ENCODE measurements around the gene HECTD4.
"Not testable (repeated sequence)": the region's sequence is repeated elsewhere in the genome, so short reads cannot be mapped to it uniquely, and the experiment has no call there.

The HECTD4 gene

GRCh38 chr12:112239020-112239419 lies 143.2 kb downstream of the HECTD4 start:
- Histone ChIP-seq H3K4me3 (ENCODE audit: low read length in 2 of 2) (no peak overlapping the region), H3K27me3 (ENCODE audit: control insufficient read depth in 1 of 2, insufficient read depth in 2 of 2, low read length in 2 of 2) (no peaks in the 10 kb centered on the region), H3K36me3 (ENCODE audit: control insufficient read depth in 2 of 2, insufficient read depth in 2 of 2, low read length in 2 of 2) (peaks cover 42 to 54% of the 10 kb centered on the region in 2 donors), H3K27ac (ENCODE audit: low read length) (no peak overlapping the region), H3K9me3 (ENCODE audit: control insufficient read depth in 2 of 2, low read length in 2 of 2) (no peaks in the 10 kb centered on the region), H3K4me1 (ENCODE audit: control insufficient read depth, insufficient read depth, low read length) (no peaks in the 10 kb centered on the region), H3K9ac (ENCODE audit: low read length in 2 of 2) (no peak overlapping the region)

DNA sequence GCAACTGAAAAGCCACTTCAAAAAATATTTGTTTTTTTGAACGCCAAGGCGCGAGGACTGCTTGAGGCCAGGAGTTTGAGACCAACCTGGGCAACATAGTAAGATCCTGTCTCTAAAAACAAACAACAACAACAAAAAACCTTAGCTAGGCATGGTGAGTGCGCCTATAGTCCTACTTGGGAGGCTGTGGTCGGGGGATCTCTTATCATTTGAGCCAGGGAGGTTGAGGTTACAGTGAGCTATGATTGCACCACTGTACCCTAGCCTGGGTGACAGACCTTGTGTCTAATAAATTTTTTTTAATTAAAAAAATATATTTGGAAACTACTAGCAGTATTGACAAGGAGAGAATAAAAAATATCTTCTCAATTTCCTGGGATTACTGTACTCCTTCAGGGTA lies 143.8 kb downstream of the HECTD4 start:
- Histone ChIP-seq H3K27ac (ENCODE audit: low read length) (no peak overlapping the region), H3K36me3 (ENCODE audit: control insufficient read depth in 2 of 2, insufficient read depth in 2 of 2, low read length in 2 of 2) (peaks cover 39 to 51% of the 10 kb centered on the region in 2 donors), H3K9me3 (ENCODE audit: control insufficient read depth in 2 of 2, low read length in 2 of 2) (no peaks in the 10 kb centered on the region), H3K4me1 (ENCODE audit: control insufficient read depth, insufficient read depth, low read length) (no peaks in the 10 kb centered on the region), H3K4me3 (ENCODE audit: low read length in 2 of 2) (no peak overlapping the region), H3K9ac (ENCODE audit: low read length in 2 of 2) (no peak overlapping the region), H3K27me3 (ENCODE audit: control insufficient read depth in 1 of 2, insufficient read depth in 2 of 2, low read length in 2 of 2) (no peaks in the 10 kb centered on the region)

DNA sequence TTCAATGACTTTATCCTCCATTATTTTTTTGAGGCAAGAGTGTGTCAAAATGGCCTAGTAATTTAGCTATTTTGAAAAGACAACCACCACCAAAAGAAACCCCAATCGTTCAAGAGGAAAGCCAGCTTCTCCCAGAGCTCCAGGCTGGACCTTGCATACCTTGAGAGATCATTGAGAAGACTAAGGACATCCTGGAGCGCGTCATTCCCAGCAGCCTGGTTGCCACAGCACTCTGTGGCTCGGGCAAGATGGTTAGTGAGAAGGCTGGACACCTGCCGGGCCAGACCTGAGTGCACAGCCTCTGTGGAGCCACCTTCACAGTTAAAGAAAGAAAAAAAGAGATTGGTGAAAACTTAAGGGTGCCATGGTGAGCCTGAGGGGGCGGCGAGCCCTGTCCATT lies 145.4 kb downstream of the HECTD4 start:
- Histone ChIP-seq H3K9ac (ENCODE audit: low read length in 2 of 2) (no peak overlapping the region), H3K4me3 (ENCODE audit: low read length in 2 of 2) (no peak overlapping the region), H3K4me1 (ENCODE audit: control insufficient read depth, insufficient read depth, low read length) (no peaks in the 10 kb centered on the region), H3K9me3 (ENCODE audit: control insufficient read depth in 2 of 2, low read length in 2 of 2) (no peaks in the 10 kb centered on the region), H3K27me3 (ENCODE audit: control insufficient read depth in 1 of 2, insufficient read depth in 2 of 2, low read length in 2 of 2) (no peaks in the 10 kb centered on the region), H3K36me3 (ENCODE audit: control insufficient read depth in 2 of 2, insufficient read depth in 2 of 2, low read length in 2 of 2) (peaks cover 35 to 51% of the 10 kb centered on the region in 2 donors), H3K27ac (ENCODE audit: low read length) (no peak overlapping the region)

DNA sequence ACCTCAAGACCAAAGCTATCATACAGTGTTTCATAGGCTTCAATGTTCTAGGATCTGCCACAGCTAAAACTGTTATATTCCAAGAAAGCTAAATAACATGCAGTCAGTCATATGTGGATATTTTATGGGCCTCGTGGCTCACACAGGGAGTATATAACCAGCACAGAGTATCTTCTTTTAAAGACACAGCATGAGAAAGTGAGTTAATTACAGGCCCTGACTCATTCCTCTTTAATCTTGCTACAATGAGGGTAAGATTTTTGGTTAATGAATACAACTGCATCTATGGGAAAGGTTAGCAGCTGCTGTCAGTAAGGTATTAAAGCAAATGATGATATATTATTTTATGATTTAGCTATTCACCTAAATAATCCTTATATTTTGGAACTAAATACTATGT lies 145.8 kb downstream of the HECTD4 start:
- Histone ChIP-seq H3K27ac (ENCODE audit: low read length) (no peak overlapping the region), H3K4me1 (ENCODE audit: control insufficient read depth, insufficient read depth, low read length) (no peaks in the 10 kb centered on the region), H3K9ac (ENCODE audit: low read length in 2 of 2) (no peak overlapping the region), H3K4me3 (ENCODE audit: low read length in 2 of 2) (no peak overlapping the region), H3K36me3 (ENCODE audit: control insufficient read depth in 2 of 2, insufficient read depth in 2 of 2, low read length in 2 of 2) (peaks cover 35 to 51% of the 10 kb centered on the region in 2 donors), H3K9me3 (ENCODE audit: control insufficient read depth in 2 of 2, low read length in 2 of 2) (no peaks in the 10 kb centered on the region), H3K27me3 (ENCODE audit: control insufficient read depth in 1 of 2, insufficient read depth in 2 of 2, low read length in 2 of 2) (no peaks in the 10 kb centered on the region)

DNA sequence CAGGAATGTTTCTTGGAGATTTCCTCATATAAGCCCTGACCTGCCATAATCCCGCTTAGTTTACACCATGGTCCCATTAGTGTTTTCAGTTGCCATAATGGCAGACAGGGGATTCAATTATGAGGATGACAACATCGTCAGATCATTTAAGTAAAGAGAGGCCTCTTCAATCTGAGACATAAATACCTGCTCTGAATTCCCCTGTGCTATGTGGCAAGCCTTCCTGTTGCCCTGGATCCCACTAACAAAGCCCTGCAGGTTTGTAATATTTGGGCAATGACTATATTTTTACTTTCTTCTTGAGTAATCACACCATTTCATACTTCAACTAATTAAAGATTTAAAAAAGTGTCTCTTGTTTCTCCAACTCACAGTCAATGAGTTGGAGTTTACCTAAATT lies 147.9 kb downstream of the HECTD4 start:
- Histone ChIP-seq H3K4me1 (ENCODE audit: control insufficient read depth, insufficient read depth, low read length) (no peaks in the 10 kb centered on the region), H3K4me3 (ENCODE audit: low read length in 2 of 2) (no peak overlapping the region), H3K27ac (ENCODE audit: low read length) (no peak overlapping the region), H3K27me3 (ENCODE audit: control insufficient read depth in 1 of 2, insufficient read depth in 2 of 2, low read length in 2 of 2) (no peaks in the 10 kb centered on the region), H3K36me3 (ENCODE audit: control insufficient read depth in 2 of 2, insufficient read depth in 2 of 2, low read length in 2 of 2) (peaks cover 38 to 61% of the 10 kb centered on the region in 2 donors), H3K9ac (ENCODE audit: low read length in 2 of 2) (no peak overlapping the region), H3K9me3 (ENCODE audit: control insufficient read depth in 2 of 2, low read length in 2 of 2) (no peaks in the 10 kb centered on the region)

DNA sequence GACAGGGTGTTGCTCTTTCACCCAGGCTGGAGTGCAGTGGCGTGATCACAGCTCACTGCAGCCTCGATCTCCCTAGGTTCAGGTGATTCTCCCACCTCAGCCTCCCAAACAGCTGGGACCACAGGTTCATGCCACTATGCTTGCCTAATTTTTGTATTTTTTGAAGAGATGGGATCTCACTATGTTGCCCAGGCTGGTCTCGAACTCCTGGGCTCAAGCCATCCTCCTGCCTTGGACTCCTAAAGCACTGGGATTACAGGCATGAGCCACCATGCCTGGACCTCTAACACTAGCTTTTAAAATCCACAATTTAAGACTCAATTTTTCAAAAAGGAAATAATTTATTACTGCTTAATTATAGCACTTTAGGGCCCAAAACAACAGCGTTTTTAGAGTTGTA lies 149.0 kb downstream of the HECTD4 start:
- no peaks in the 10 kb centered on the region for H3K9me3 ChIP-seq (ENCODE audit: control insufficient read depth in 2 of 2, low read length in 2 of 2)
- H3K27me3 ChIP-seq (ENCODE audit: control insufficient read depth in 1 of 2, insufficient read depth in 2 of 2, low read length in 2 of 2) = no peaks in the 10 kb centered on the region
- H3K4me1 ChIP-seq (ENCODE audit: control insufficient read depth, insufficient read depth, low read length) = no peaks in the 10 kb centered on the region
- no peak overlapping the region for H3K27ac ChIP-seq (ENCODE audit: low read length)
- H3K9ac ChIP-seq (ENCODE audit: low read length in 2 of 2) = no peak overlapping the region
- H3K4me3 ChIP-seq (ENCODE audit: low read length in 2 of 2) = no peak overlapping the region
- peaks cover 37 to 63% of the 10 kb centered on the region in 2 donors for H3K36me3 ChIP-seq (ENCODE audit: control insufficient read depth in 2 of 2, insufficient read depth in 2 of 2, low read length in 2 of 2)

- Histone ChIP-seq H3K27me3 (ENCODE audit: control insufficient read depth in 1 of 2, insufficient read depth in 2 of 2, low read length in 2 of 2) (no peaks in the 10 kb centered on the region), H3K4me1 (ENCODE audit: control insufficient read depth, insufficient read depth, low read length) (no peaks in the 10 kb centered on the region), H3K27ac (ENCODE audit: low read length) (no peak overlapping the region), H3K9me3 (ENCODE audit: control insufficient read depth in 2 of 2, low read length in 2 of 2) (no peaks in the 10 kb centered on the region), H3K9ac (ENCODE audit: low read length in 2 of 2) (no peak overlapping the region), H3K36me3 (ENCODE audit: control insufficient read depth in 2 of 2, insufficient read depth in 2 of 2, low read length in 2 of 2) (peaks cover 35 to 64% of the 10 kb centered on the region in 2 donors), H3K4me3 (ENCODE audit: low read length in 2 of 2) (no peak overlapping the region)
Measured at GRCh38 chr12:112230136-112230535, 152.1 kb downstream of the HECTD4 start.

GRCh38 chr12:112226768-112227167 lies 155.5 kb downstream of the HECTD4 start:
- Histone ChIP-seq H3K27ac (ENCODE audit: low read length) (no peak overlapping the region), H3K36me3 (ENCODE audit: control insufficient read depth in 2 of 2, insufficient read depth in 2 of 2, low read length in 2 of 2) (peaks cover 33 to 55% of the 10 kb centered on the region in 2 donors), H3K9me3 (ENCODE audit: control insufficient read depth in 2 of 2, low read length in 2 of 2) (no peaks in the 10 kb centered on the region), H3K27me3 (ENCODE audit: control insufficient read depth in 1 of 2, insufficient read depth in 2 of 2, low read length in 2 of 2) (no peaks in the 10 kb centered on the region), H3K4me3 (ENCODE audit: low read length in 2 of 2) (no peak overlapping the region), H3K4me1 (ENCODE audit: control insufficient read depth, insufficient read depth, low read length) (no peaks in the 10 kb centered on the region), H3K9ac (ENCODE audit: low read length in 2 of 2) (no peak overlapping the region)

GRCh38 chr12:112220628-112221027 lies 161.6 kb downstream of the HECTD4 start:
- not testable (repeated sequence) for H3K9ac ChIP-seq (ENCODE audit: low read length in 2 of 2); H3K4me1 ChIP-seq (ENCODE audit: control insufficient read depth, insufficient read depth, low read length); H3K4me3 ChIP-seq (ENCODE audit: low read length in 2 of 2); H3K27me3 ChIP-seq (ENCODE audit: control insufficient read depth in 1 of 2, insufficient read depth in 2 of 2, low read length in 2 of 2); H3K27ac ChIP-seq (ENCODE audit: low read length); H3K9me3 ChIP-seq (ENCODE audit: control insufficient read depth in 2 of 2, low read length in 2 of 2)
- peaks cover 29 to 36% of the 10 kb centered on the region in 2 donors for H3K36me3 ChIP-seq (ENCODE audit: control insufficient read depth in 2 of 2, insufficient read depth in 2 of 2, low read length in 2 of 2)

DNA sequence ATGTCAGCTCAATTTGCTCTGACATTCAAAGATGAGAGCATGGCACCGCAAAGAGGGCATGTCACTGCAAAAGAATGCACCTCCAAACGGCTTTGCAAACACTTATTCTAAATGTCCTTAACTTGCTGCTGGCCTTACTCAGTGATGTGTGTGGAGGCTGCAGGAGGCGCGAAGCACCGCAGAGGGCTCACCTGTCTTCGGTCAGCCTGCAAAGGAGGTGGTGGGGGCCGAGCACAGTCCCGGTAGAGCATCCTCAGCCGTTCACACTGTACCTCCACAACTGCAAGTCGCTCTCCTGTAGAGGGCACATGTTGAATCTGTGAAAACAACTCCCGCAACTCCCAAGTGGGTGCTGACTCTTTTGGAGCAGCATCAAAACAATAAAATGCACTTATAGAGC lies 163.0 kb downstream of the HECTD4 start:
- H3K4me3 ChIP-seq (ENCODE audit: low read length in 2 of 2) = no peak overlapping the region
- no peaks in the 10 kb centered on the region for H3K9me3 ChIP-seq (ENCODE audit: control insufficient read depth in 2 of 2, low read length in 2 of 2)
- H3K27ac ChIP-seq (ENCODE audit: low read length) = no peak overlapping the region
- H3K36me3 ChIP-seq (ENCODE audit: control insufficient read depth in 2 of 2, insufficient read depth in 2 of 2, low read length in 2 of 2) = peaks cover 30 to 39% of the 10 kb centered on the region in 2 donors
- no peak overlapping the region for H3K9ac ChIP-seq (ENCODE audit: low read length in 2 of 2)
- H3K27me3 ChIP-seq (ENCODE audit: control insufficient read depth in 1 of 2, insufficient read depth in 2 of 2, low read length in 2 of 2) = no peaks in the 10 kb centered on the region
- no peaks in the 10 kb centered on the region for H3K4me1 ChIP-seq (ENCODE audit: control insufficient read depth, insufficient read depth, low read length)

DNA sequence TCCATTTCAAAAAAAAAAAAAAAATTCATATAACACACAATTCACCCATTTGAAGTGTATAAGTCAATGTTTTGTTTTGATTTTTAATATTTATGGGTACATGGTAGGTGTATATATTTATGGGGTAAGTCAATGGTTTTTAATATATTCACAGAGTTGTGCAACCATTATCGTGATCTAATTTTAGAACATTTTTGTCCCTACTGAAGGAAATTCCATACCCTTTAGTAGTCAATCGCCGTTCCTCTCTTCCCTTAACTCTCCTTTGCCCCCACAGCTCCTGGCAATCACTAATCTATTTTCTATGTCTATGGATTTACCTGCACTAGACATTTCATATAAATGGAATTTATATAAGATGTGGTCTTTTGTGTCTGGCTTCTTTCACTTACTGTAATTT lies 164.1 kb downstream of the HECTD4 start:
- Histone ChIP-seq H3K4me1 (ENCODE audit: control insufficient read depth, insufficient read depth, low read length) (no peaks in the 10 kb centered on the region), H3K27me3 (ENCODE audit: control insufficient read depth in 1 of 2, insufficient read depth in 2 of 2, low read length in 2 of 2) (no peaks in the 10 kb centered on the region), H3K27ac (ENCODE audit: low read length) (no peak overlapping the region), H3K9ac (ENCODE audit: low read length in 2 of 2) (no peak overlapping the region), H3K36me3 (ENCODE audit: control insufficient read depth in 2 of 2, insufficient read depth in 2 of 2, low read length in 2 of 2) (peaks cover 32 to 40% of the 10 kb centered on the region in 2 donors), H3K4me3 (ENCODE audit: low read length in 2 of 2) (no peak overlapping the region), H3K9me3 (ENCODE audit: control insufficient read depth in 2 of 2, low read length in 2 of 2) (no peaks in the 10 kb centered on the region)
